OCI-LY1 (cell line): ENCODE data around the gene SSTR4.

ENCODE experiments used
- CTCF ChIP-seq: fragments of 200-600 bp; sonication (generic), shearing (Covaris generic); IDR thresholded peaks from 2 replicates; pipeline ENCODE4 v1.5.1; 2017; ENCODE audit warnings: mild to moderate bottlenecking, antibody characterized with exemption, low read length, moderate library complexity, mixed read lengths
- EZH2 ChIP-seq: fragments of 200-600 bp; sonication (generic), shearing (Covaris generic); IDR thresholded peaks from 2 replicates; pipeline ENCODE4 v1.8.0; 2017; ENCODE audit warnings: borderline replicate concordance, mixed run types, mild to moderate bottlenecking, antibody characterized with exemption, low read length, moderate library complexity, mixed read lengths

GRCh38 chr20:23002276-23002675, 32.8 kb upstream of the SSTR4 start:
- TF ChIP-seq EZH2 (no peak), CTCF (no peak)
